Hypothalamus (tissue), 51 donors: Measurements from ENCODE around the gene AK3.
"Not testable (repeated sequence)": the region's sequence is repeated elsewhere in the genome, so short reads cannot be mapped to it uniquely, and the experiment has no call there.

Source experiments
- DNase-seq, 51 donors: peaks; one replicate each; lab custom pipeline; 2025; lab: John Stamatoyannopoulos, UW

Gene AK3

DNA sequence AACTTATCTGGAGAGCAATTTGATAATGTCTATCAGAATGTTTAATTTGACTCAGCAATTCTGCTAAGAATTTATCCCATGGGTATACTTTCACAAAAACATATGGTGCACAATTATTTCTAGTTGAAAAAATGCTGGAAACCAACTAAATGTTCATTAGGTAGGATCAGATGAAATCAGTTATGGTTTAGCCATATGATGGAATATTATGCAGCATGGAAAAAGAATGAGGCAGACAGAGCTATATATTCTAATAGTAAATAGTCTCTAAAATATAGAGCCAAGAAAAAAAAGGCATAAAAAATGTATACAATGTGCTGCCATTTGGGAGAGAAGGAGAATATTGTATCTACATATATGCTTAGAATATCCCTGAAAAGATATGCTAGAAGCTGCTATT lies 71.1 kb downstream of the AK3 start:
- no peak for DNase-seq

DNA sequence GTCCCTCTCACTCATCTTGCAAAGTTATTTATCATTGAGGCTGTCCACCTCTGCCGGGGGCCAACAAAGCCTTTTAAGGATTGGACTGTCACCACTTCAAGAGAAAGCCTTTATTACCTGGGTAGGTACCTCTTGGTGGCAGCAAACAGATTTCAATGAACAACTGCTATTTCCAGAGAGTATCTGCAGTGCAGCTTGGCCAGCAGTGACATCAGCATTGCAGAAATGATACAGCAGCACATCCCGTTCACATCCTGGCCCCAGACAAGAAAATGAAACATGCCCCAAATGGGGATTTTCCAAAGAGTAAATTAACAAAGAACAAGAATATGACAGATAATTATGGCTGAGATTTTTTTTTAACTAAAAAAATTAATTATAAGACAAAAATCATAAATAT lies 72.4 kb downstream of the AK3 start:
- DNase-seq: no peak

DNA sequence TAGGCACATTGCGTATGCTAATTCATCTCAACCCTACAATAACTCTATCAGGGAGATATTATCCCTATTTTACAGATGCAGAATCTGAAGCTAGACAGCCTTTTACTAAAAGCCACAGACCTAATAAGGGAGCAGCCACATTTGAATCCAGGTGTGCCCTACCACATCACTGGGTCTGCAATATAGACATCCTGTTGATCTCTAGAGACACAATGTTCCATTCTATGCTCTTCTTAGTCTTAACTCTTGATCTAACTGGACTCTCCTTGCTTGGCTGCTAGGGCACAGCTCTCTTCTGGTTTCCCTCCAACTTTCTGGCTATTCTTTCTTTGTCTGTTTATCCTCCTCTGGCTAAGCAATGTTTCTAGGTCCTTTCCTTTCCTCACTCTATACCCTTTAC lies 73.3 kb downstream of the AK3 start:
- DNase-seq: no peak

DNA sequence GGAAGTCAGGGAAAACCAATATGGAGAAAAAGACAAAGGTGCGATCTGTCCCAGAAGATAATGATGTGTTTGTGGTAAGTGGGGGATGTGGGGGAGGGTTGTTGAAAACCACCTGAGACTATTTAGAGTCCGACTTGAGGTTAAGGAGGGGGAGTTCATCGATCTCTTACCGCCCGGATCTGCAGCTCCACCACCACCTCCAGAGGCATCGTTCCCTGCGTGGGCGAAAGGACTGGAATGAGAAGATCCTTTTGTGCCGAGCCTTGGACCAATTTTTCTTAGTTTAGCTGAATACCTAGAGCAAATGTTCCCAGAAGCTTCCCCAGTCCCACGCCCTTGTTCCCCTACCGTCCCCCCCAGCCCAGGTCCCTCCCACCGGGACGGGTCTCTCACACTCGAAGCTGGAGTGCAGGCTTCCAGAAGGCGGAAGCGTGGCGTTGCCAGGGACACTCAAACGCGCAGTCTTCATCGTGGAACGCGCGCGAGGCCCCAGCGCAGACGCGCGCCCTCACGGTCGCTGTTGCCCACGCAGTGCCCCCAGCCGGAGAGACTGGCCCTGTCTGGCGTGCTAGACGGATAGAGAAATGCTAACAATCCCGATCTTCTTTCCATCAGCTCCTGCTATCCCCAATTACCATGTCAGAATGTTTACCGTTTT lies 74.8 kb downstream of the AK3 start, which contains the start of gene SPATA6L:
SPATA6L (minus strand) TSS at position 439 of the 658 bp plus-strand sequence; CDS start at position 209, 230 bp downstream.
- peak in 49 of 51 donors; percentile 7 to 78 (median 51) for DNase-seq

DNA sequence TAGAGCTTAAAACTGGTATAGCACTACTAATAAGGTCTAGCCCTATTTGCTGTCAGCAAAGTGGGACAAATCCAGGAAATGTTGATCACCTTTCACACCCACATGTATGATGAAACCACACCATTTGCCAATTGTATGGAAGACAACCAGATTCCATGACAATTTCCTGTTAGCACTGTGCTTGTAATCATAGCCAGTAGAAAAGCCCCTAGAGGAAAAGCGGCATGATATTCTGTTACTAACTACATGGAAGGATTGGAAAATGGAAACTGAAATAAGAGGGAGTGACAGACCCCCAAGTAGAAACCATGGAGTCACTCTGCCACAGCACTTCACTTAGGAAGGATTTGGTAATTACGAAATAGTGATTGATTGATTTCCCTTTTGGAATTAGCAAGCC lies 75.6 kb downstream of the AK3 start:
- DNase-seq: peak in 1 of 51 donors; percentile 68

DNA sequence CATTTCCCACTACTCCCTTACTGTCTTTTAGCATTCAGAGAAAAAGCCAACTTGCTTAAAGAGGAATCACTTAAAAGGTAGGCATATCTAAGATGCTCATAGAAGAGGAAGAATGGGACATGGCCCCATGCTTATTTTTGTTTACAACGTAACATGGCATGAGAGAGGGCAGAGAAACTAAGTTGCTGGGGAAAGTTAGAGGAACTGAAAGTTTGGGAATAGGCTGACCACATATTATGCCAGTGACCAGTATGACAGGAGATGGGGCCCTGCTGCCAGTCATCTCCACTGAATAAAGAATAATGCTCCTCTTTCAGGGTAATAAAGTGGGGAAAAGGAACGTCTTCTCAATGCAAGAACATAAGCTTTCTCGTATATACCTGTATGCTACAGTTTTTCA lies 77.0 kb downstream of the AK3 start:
- DNase-seq: no peak

DNA sequence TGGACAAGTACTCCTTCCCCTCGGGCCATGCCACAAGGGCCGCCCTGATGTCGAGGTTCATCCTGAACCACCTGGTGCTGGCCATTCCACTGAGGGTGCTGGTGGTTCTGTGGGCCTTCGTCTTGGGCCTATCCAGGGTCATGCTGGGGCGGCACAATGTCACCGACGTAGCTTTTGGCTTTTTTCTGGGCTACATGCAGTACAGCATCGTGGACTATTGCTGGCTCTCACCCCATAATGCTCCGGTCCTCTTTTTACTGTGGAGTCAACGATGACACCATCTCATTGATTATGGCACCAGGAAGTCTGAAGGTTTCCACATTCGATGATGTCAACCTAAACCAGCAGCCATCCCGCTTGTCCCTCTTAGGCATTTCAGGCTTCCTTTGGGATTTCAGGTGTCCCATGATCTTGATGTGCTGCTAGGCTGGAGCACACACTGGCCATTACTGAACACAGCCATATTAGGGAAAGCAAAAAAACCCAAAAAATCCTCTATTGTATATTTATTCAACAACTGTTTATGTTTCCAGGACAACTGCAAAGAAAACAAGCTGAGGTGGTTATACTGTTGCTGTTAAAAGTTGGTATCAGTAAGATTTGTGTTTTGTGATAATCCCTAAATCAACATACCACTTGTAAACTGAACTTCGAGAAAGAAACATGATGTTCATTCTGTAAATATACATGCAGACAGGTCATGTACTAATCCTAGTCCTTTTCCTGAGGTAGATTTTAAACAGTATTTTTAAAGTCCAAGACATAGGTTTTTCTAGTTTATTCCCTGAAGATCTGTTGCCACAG lies 77.8 kb downstream of the AK3 start:
- DNase-seq: peak in 2 of 51 donors; percentile 36 to 45

DNA sequence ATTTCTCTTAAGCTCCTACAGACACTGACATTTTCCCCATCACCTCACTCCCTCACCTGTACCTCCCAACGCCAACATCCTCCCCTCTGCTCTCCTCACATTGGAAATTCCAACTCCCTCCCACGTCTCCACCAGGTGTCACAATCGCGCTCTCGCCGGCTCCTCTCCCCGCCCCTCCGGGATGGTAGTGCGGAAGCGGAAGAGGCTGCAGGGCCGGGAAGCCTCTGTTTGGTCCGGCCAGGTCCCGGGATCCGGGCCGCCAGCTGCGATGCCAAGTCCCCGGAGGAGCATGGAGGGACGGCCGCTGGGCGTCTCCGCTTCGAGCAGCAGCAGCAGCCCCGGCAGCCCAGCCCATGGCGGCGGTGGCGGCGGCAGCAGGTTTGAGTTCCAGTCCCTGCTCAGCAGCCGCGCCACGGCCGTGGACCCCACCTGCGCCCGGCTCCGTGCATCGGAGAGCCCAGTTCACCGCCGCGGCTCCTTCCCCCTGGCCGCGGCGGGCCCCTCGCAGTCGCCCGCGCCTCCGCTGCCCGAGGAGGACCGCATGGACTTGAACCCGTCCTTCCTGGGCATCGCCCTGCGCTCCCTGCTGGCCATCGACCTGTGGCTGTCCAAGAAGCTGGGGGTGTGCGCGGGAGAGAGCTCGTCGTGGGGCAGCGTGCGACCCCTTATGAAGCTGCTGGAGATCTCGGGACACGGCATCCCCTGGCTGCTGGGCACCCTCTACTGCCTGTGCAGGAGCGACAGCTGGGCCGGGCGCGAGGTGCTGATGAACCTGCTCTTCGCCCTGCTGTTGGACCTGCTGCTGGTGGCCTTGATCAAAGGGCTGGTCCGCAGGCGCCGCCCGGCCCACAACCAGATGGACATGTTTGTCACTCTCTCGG lies 78.7 kb downstream of the AK3 start, which contains the start of gene PLPP6:
PLPP6 (plus strand) TSS at position 187 of the 881 bp plus-strand sequence; CDS start at position 269, 82 bp downstream.
- peak in 50 of 51 donors; percentile 18 to 89 (median 68) for DNase-seq

DNA sequence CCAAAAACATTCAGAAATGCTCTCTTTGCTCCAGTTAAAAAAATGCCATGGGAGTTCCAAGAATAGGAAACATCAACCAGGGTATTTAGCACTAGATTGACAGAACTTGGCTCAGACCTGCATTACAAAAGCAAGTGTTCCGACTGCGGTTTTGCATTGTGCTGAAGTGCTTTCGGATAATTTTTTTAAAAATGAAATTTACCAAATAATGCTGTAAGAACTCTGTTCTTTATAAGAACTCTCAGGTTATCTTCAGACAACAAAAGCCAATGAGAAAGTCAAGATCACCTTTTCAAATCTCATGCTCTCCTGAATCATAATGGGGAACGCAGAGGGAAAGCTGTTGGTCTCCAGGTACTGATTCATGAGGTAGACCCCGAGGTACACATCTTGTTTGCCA lies 79.4 kb downstream of the AK3 start:
- no peak for DNase-seq

DNA sequence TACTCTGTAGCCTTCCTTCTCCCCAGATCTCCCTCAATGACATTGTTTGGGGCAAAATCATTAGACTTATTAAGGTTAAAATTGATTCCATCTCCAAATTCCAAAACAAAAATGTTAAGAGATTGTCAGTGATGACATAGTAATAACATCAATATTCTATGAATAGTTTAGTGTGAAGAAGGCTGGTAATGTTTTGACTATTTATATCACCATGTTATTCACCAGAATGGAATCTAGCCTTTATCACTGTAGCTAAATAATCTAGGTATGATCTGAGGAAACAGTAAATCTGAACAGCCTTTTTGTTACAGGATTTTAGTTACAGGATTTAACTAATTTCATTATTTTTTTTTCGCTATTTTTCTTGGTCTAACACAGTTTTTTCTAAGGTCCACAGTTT lies 79.8 kb downstream of the AK3 start:
- no peak for DNase-seq

DNA sequence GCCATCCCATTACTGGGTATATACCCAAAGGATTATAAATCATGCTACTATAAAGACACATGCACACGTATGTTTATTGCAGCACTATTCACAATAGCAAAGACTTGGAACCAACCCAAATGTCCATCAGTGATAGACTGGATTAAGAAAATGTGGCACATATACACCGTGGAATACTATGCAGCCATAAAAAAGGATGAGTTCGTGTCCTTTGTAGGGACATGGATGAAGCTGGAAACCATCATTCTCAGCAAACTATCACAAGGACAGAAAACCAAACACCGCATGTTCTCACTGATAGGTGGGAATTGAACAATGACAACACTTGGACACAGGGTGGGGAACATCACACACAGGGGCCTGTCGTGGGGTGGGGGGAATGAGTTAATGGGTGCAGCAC lies 80.3 kb downstream of the AK3 start:
- DNase-seq: not testable (repeated sequence)
